NT2/D1 (cell line): ENCODE data around the gene CD3G.

Experiments used
- SUZ12 ChIP-seq: IDR thresholded peaks from 2 replicates; pipeline ENCODE4 v1.6.1; 2011; ENCODE audit not compliant: insufficient read length, insufficient read depth; ENCODE audit errors: extremely low read depth
- ZNF274 ChIP-seq: IDR thresholded peaks from 2 replicates; pipeline ENCODE4 v1.6.1; 2011; ENCODE audit warnings: mild to moderate bottlenecking, low read depth, low read length

- TF ChIP-seq SUZ12 (no peak), ZNF274 (no peak)
Measured at GRCh38 chr11:118380571-118380970, 36.4 kb downstream of the CD3G start.
